Activated naive CD8-positive, alpha-beta T cell treated with anti-CD3 and anti-CD28 coated beads for 36 hours (primary cell): Measurements from ENCODE around the gene NAA80. TPM values are rescaled to one million over a fixed set of nuclear protein-coding genes. Genes with fewer than 3 reads are reported as not detected.

Experiments
- DNase-seq: peaks from one replicate; pipeline ENCODE4 v3.0.0; 2021
- H3K27ac Mint-ChIP-seq: one replicate; pipeline ENCODE4 v1.8.0; 2022; ENCODE audit warnings: mild to moderate bottlenecking, moderate library complexity, mixed read lengths
- H3K27me3 Mint-ChIP-seq: one replicate; pipeline ENCODE4 v1.8.0; 2022; ENCODE audit warnings: mild to moderate bottlenecking, mixed read lengths
- H3K36me3 Mint-ChIP-seq: one replicate; pipeline ENCODE4 v1.8.0; 2021; ENCODE audit warnings: mild to moderate bottlenecking, mixed read lengths
- H3K4me1 Mint-ChIP-seq: one replicate; pipeline ENCODE4 v1.8.0; 2021; ENCODE audit warnings: mixed read lengths
- H3K4me3 Mint-ChIP-seq: one replicate; pipeline ENCODE4 v1.8.0; 2022; ENCODE audit warnings: mild to moderate bottlenecking, moderate library complexity, mixed read lengths
- H3K9me3 Mint-ChIP-seq: one replicate; pipeline ENCODE4 v1.8.0; 2022; ENCODE audit warnings: mixed read lengths
- total RNA-seq, 2 experiments: library from RNA; stranded (reverse); gene quantifications; one replicate each; pipeline ENCODE4 v1.2.3, GENCODE V29; 2021

The NAA80 gene
- total RNA-seq: 10 to 100 TPM; 16.3 to 16.7 TPM

GRCh38 chr3:50298836-50299637 lies at the start of gene NAA80, which contains the start of gene HYAL3:
NAA80 (minus strand) TSS chr3:50299405; CDS start chr3:50297463, 1,942 bp downstream.
HYAL3 (minus strand) TSS chr3:50299405; CDS start chr3:50295602, 3,803 bp downstream.
- Mint-ChIP-seq H3K27me3 (no peaks in the 10 kb centered on the region), H3K4me1 (peaks cover 17% of the 10 kb centered on the region), H3K36me3 (peaks cover 4% of the 10 kb centered on the region), H3K4me3 (peak within 1 kb of the TSS; percentile 92), H3K27ac (peak within 1 kb of the TSS; percentile 98), H3K9me3 (no peaks in the 10 kb centered on the region)
- peak; percentile 99 for DNase-seq

DNA sequence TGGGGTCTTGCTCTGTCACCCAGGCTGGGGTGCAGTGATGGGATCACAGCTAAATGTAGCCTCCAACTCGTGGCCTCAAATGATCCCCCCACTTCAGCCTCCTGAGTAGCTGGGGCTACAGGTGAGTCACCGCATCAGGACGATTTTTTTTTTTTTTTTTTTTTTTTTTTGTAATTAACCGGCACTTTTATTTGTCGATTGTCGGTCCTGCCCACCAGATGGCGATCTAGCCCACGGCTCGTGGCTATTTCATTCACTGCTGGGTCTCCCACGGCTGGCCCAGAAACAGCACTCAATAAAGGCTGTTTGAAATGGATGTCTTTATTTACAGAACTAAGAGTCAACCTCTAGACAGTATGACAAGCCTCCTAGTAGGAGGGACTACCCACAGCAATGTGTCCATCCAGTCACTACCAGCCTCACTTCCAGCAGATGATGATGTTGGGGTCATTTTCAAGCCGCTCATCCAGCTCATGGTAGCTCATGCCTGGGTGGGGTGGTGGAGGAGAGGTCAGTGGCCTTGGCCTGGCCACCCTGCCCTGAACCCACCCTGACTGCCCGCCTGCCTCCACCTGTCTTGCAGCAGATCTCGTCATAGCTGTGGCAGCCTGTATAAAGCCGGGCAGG lies 48.1 kb upstream of the NAA80 start:
- no peak overlapping the region for H3K4me3 Mint-ChIP-seq
- peak; percentile 77 for DNase-seq
- H3K27me3 Mint-ChIP-seq: no peaks in the 10 kb centered on the region
- no peaks in the 10 kb centered on the region for H3K9me3 Mint-ChIP-seq
- peaks cover 43% of the 10 kb centered on the region for H3K4me1 Mint-ChIP-seq
- no peak overlapping the region for H3K27ac Mint-ChIP-seq
- H3K36me3 Mint-ChIP-seq: peaks cover 9% of the 10 kb centered on the region

GRCh38 chr3:50345586-50346234 lies 46.5 kb upstream of the NAA80 start, which contains the start of gene ZMYND10:
ZMYND10 (minus strand) TSS chr3:50345732; CDS start chr3:50345579, 153 bp downstream.
- H3K4me1 Mint-ChIP-seq: peaks cover 41% of the 10 kb centered on the region
- no peaks in the 10 kb centered on the region for H3K27me3 Mint-ChIP-seq
- H3K36me3 Mint-ChIP-seq: peaks cover 9% of the 10 kb centered on the region
- H3K4me3 Mint-ChIP-seq: peak within 1 kb of the TSS; percentile 66
- DNase-seq: peak; percentile 83
- no peak within 1 kb of the TSS for H3K27ac Mint-ChIP-seq
- H3K9me3 Mint-ChIP-seq: no peaks in the 10 kb centered on the region

- Mint-ChIP-seq H3K36me3 (peaks cover 11% of the 10 kb centered on the region), H3K27me3 (no peaks in the 10 kb centered on the region), H3K4me1 (peaks cover 36% of the 10 kb centered on the region), H3K4me3 (peak overlapping the region; percentile 25), H3K9me3 (no peaks in the 10 kb centered on the region), H3K27ac (no peak overlapping the region)
- DNase-seq: no peak
These were observed 45.8 kb upstream of the NAA80 start for GRCh38 chr3:50345008-50345407.

- Mint-ChIP-seq H3K27ac (no peak overlapping the region), H3K9me3 (no peaks in the 10 kb centered on the region), H3K36me3 (peaks cover 24% of the 10 kb centered on the region), H3K4me3 (no peak overlapping the region), H3K27me3 (no peaks in the 10 kb centered on the region), H3K4me1 (peaks cover 32% of the 10 kb centered on the region)
- DNase-seq: no peak
These were observed 43.8 kb upstream of the NAA80 start for GRCh38 chr3:50342813-50343633.

DNA sequence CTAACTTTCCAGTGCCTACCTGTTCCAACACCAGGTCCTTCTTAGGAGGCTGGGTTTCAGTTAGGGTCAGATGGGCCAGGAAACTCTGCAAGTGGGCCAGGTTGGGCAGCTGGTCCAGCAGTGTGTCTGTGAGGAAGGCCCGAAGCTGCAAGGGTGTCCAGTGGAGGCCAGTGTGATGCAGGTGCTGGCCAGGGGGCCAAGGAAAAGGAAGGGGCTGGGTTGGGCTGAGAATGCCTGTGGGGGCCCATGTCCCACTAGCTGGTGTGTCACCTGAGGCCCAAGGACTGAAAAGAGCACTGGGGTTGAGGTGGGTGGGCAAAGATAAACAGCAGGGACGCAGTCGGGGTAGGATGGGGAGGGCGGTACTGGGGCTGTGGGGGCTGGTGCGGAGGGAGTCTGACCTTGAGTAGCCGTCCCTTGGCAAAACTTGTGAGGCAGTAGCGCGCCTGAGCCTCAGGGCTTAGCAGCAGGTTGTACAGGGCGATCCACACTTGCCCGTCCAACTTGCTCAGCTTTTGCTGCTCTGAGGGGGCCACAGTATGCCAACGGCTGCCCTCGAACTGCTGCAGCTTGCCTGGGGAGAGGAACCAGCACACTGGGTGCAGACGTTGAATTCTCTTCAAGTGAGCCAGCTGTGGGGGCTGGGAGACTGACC lies 42.9 kb upstream of the NAA80 start:
- no peaks in the 10 kb centered on the region for H3K9me3 Mint-ChIP-seq
- DNase-seq: no peak
- H3K36me3 Mint-ChIP-seq: peaks cover 28% of the 10 kb centered on the region
- no peaks in the 10 kb centered on the region for H3K27me3 Mint-ChIP-seq
- H3K4me3 Mint-ChIP-seq: peak overlapping the region; percentile 97
- peak overlapping the region; percentile 42 for H3K27ac Mint-ChIP-seq
- H3K4me1 Mint-ChIP-seq: peaks cover 28% of the 10 kb centered on the region

- Mint-ChIP-seq H3K4me3 (peak overlapping the region; percentile 97), H3K27ac (peak overlapping the region; percentile 90), H3K36me3 (peaks cover 32% of the 10 kb centered on the region), H3K4me1 (peaks cover 26% of the 10 kb centered on the region), H3K9me3 (no peaks in the 10 kb centered on the region), H3K27me3 (no peaks in the 10 kb centered on the region)
- no peak for DNase-seq
These were observed 42.3 kb upstream of the NAA80 start for GRCh38 chr3:50341537-50341936.

DNA sequence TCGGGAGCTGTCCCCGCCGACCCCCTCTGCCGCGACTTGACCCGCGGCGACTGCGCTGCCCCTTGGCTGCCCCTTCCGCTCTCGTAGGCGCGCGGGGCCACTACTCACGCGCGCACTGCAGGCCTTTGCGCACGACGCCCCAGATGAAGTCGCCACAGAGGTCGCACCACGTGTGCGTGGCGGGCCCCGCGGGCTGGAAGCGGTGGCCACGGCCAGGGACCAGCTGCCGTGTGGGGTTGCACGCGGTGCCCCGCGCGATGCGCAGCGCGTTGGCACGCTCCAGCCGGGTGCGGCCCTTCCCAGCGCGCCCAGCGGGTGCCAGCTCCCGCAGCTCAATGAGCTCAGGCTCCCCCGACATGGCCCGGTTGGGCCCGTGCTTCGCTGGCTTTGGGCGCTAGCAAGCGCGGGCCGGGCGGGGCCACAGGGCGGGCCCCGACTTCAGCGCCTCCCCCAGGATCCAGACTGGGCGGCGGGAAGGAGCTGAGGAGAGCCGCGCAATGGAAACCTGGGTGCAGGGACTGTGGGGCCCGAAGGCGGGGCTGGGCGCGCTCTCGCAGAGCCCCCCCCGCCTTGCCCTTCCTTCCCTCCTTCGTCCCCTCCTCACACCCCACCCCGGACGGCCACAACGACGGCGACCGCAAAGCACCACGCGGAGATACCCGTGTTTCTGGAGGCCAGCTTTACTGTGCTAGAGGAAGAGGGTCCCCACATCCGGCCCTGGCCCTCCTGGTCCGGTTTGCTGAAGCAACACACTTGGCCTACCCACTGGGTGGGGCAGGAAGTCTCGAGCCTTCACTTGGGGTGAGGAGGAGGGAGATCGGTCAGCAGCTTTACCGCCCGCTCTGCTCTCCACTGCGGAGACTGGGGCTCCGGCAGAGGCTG lies 41.5 kb upstream of the NAA80 start, which contains the start of gene RASSF1:
Gene RASSF1, minus strand, starts transcription at position 389 of the 882 bp plus-strand sequence. Its CDS starts 31 bp downstream, at position 358.
- peak; percentile 86 for DNase-seq
- Mint-ChIP-seq H3K4me1 (peaks cover 26% of the 10 kb centered on the region), H3K27me3 (no peaks in the 10 kb centered on the region), H3K9me3 (no peaks in the 10 kb centered on the region), H3K27ac (peak within 1 kb of the TSS; percentile 98), H3K4me3 (peak within 1 kb of the TSS; percentile 97), H3K36me3 (peaks cover 40% of the 10 kb centered on the region)

- Mint-ChIP-seq H3K4me3 (peak overlapping the region; percentile 97), H3K27ac (peak overlapping the region; percentile 98), H3K27me3 (no peaks in the 10 kb centered on the region), H3K4me1 (peaks cover 32% of the 10 kb centered on the region), H3K36me3 (peaks cover 46% of the 10 kb centered on the region), H3K9me3 (no peaks in the 10 kb centered on the region)
- no peak for DNase-seq
These were observed 40.9 kb upstream of the NAA80 start for GRCh38 chr3:50340147-50340447.

- Mint-ChIP-seq H3K27ac (peak overlapping the region; percentile 98), H3K36me3 (peaks cover 47% of the 10 kb centered on the region), H3K9me3 (no peaks in the 10 kb centered on the region), H3K4me3 (peak overlapping the region; percentile 97), H3K27me3 (no peaks in the 10 kb centered on the region), H3K4me1 (peaks cover 32% of the 10 kb centered on the region)
- no peak for DNase-seq
These were observed 40.4 kb upstream of the NAA80 start for GRCh38 chr3:50339485-50340146.

GRCh38 chr3:50338965-50339364 lies 39.8 kb upstream of the NAA80 start:
- Mint-ChIP-seq H3K4me3 (peak overlapping the region; percentile 97), H3K9me3 (no peaks in the 10 kb centered on the region), H3K27me3 (no peaks in the 10 kb centered on the region), H3K36me3 (peaks cover 53% of the 10 kb centered on the region), H3K4me1 (peaks cover 37% of the 10 kb centered on the region), H3K27ac (peak overlapping the region; percentile 98)
- DNase-seq: no peak

GRCh38 chr3:50337175-50337861 lies 38.1 kb upstream of the NAA80 start:
- peak overlapping the region; percentile 97 for H3K4me3 Mint-ChIP-seq
- peaks cover 47% of the 10 kb centered on the region for H3K4me1 Mint-ChIP-seq
- H3K27me3 Mint-ChIP-seq: no peaks in the 10 kb centered on the region
- peak overlapping the region; percentile 98 for H3K27ac Mint-ChIP-seq
- DNase-seq: peak; percentile 98
- no peaks in the 10 kb centered on the region for H3K9me3 Mint-ChIP-seq
- peaks cover 62% of the 10 kb centered on the region for H3K36me3 Mint-ChIP-seq
